Measurements from ENCODE around the gene CGB8.

- no peak for TF ChIP-seq TAF1 (IDR thresholded peaks at IDR 0.05; ENCODE audit: low read depth, low read length)
- TF ChIP-seq CTCF (IDR thresholded peaks at IDR 0.05; ENCODE audit: control extremely low read depth in 1 of 3, insufficient read depth in 1 of 3, low read depth in 1 of 3, low read length in 3 of 3): peak; percentile 69 to 83 (median 74)
- no peak for TF ChIP-seq CHD2 (IDR thresholded peaks at IDR 0.05; ENCODE audit: low read length)
- TF ChIP-seq POLR2AphosphoS5 (IDR thresholded peaks at IDR 0.05; ENCODE audit: low read depth, low read length): no peak
- no peak for TF ChIP-seq SP1 (IDR thresholded peaks at IDR 0.05; ENCODE audit: low read depth, low read length)
- TF ChIP-seq SIRT6 (IDR thresholded peaks at IDR 0.05; ENCODE audit: low read length): no peak
- TF ChIP-seq POLR2A (IDR thresholded peaks at IDR 0.05; ENCODE audit: control extremely low read depth in 1 of 2, low read depth in 2 of 2, low read length in 2 of 2): no peak
- TF ChIP-seq SP2 (IDR thresholded peaks at IDR 0.05; ENCODE audit: low read length): no peak
- TF ChIP-seq FOSL1 (IDR thresholded peaks at IDR 0.05; ENCODE audit: insufficient read depth, low read depth, low read length): no peak
- no peak for TF ChIP-seq SIN3A (conservative IDR thresholded peaks at IDR 0.05 in 1 of 2, IDR thresholded peaks at IDR 0.05 in 1 of 2; ENCODE audit: low read depth in 1 of 2, low read length in 2 of 2)
- no peak for TF ChIP-seq CEBPB (IDR thresholded peaks at IDR 0.05; ENCODE audit: low read depth, low read length)
- no peak for TF ChIP-seq SRF (IDR thresholded peaks at IDR 0.05; ENCODE audit: low read depth, low read length)
These were observed 50.9 kb downstream of the CGB8 start for GRCh38 chr19:48997972-48998371.

Measured in H1 (cell line).